PC-9 (cell line): ENCODE data around the gene RBM48.

Experiments
- CTCF ChIP-seq: fragments of 200-600 bp; sonication (generic); conservative IDR thresholded peaks from 2 replicates; pipeline ENCODE4 v1.6.1; 2017; ENCODE audit warnings: mixed run types, antibody characterized with exemption, mild to moderate bottlenecking, moderate library complexity
- EZH2 ChIP-seq: fragments of 200-600 bp; sonication (generic); IDR thresholded peaks from 2 replicates; pipeline ENCODE4 v1.8.0; 2017; ENCODE audit warnings: antibody characterized with exemption, low read depth

DNA sequence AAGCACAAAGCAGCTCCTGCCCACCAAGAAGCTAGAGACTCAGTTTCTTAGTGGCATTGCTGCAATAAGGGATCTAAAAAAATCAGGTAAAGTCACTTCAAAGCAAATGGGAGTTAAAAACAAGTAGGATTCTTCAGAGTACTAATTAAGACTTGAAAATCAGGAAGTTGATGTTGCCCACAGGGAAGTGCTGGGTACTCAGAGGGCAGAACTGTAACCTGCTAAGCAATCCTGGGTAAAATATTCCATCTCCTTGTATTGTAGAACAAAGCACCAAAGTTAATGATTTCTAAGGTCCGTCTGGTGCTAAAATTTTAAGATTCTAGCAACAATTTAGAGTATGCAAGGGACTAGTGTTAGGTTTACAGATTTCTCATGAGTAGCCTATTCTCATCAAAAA is 8.6 kb upstream of the RBM48 start:
- TF ChIP-seq CTCF (no peak), EZH2 (no peak)
